GM18498 (cell line): Measurements from ENCODE around the gene MRPL1.

Source experiments
- ATAC-seq: cut with Tn5 transposase; IDR thresholded peaks from one replicate; pipeline ENCODE4 v1.9.1; 2021; ENCODE audit warnings: mild to moderate bottlenecking, moderate library complexity; ENCODE audit not compliant: unreplicated experiment

MRPL1 gene

GRCh38 chr4:77862478-77863216, at the start of gene MRPL1:
Gene MRPL1 (plus strand): TSS chr4:77862830. CDS start chr4:77862849, 19 bp downstream.
- peak; percentile 86 for ATAC-seq

GRCh38 chr4:77815636-77816035, 47.0 kb upstream of the MRPL1 start:
- ATAC-seq = no peak

DNA sequence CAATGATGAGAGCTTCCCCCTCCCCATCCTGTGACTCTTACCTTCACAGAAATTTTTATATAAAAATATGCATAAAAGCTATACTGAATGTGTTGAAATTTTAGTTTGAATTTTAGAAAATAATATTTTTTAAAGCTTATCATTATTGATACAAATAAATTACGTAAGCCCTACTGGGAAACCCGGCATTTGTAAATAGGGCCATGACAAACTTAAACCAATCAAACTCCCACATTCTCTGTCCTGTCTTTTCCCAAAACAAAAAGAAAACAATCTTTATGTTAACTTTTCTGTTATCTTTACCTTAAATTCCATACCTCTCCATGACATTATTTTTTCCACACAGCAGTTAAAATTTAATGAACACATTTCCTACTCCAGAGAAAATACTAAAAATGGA, 46.1 kb upstream of the MRPL1 start:
- ATAC-seq = no peak

DNA sequence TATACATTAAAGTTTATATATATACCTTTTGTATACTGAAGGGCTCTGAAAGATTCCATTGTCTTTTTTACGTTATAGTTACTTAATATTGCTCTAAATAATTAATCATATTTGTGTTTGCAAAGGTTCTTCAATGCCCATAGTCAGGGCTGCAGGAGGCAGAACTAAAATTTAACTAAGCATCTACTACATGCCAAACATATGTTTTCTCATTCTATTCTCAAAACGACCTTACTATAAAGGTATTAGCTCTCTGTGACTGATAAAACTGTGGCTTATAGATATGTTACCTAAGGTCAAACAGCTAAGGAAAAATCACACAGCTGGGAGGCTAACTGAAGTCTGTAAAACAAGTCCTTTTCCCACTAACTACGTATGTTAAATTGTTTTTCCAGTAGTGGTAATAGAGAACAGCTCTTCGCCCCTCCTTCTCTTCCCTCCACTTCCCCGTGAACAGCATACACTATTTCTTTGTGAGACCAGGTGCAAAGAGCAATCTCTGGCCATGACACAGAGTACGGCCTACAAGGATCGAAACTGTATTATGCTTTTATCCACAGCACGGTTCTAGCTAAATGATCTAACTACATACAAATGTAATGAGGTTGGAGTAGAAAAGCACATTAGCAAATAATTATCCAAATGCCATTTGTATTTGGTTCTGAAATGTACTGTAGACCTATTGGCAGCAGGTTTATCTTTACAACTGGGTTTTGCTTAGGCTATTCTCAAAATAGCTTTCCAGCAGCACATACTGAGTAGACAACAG, 45.1 kb upstream of the MRPL1 start:
- ATAC-seq = no peak

GRCh38 chr4:77818073-77818601, 44.5 kb upstream of the MRPL1 start:
- peak; percentile 21 for ATAC-seq

DNA sequence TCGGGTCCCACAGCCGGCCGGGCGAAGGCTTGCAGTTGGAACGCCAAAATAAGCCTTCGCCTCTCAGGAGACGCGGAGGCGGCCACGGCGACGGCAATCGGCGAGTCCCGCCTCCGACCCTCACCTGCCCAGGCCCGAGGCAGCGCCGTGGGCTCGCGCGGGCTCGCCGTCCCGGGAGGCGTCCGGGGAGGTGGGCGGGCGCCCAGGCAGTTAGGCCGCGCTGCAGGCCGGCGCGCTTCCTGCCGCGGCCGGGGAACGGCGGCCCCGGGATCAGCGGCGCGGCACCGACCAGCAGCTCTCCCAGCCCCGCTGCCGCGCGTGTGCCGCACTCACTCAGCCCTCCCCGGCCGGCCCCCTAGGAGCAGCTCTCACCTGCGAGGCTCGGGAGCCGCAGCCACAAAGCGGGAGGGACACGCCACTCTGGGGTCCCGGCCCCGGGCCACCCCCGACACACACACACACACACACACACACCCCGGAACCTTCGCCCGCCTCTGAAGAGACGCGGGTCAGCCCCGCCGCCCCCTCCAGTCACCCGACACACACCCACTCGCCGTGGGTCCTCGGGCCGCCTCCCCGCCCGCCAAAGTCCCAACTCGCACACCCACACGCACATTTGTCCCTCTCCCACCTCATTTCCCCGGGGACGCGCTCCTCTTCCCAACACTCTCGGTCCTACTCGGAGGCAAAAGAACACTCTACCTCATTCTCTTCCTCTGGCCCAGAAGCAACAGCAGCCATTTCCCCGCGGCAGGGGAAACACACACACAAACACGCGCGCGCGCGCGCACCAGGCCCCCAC, 43.8 kb upstream of the MRPL1 start, which contains the start of gene CNOT6L:
TSS of gene CNOT6L (minus strand) at position 767 of the 802 bp plus-strand sequence. CDS start at position 707, 60 bp downstream.
- peak; percentile 43 for ATAC-seq

DNA sequence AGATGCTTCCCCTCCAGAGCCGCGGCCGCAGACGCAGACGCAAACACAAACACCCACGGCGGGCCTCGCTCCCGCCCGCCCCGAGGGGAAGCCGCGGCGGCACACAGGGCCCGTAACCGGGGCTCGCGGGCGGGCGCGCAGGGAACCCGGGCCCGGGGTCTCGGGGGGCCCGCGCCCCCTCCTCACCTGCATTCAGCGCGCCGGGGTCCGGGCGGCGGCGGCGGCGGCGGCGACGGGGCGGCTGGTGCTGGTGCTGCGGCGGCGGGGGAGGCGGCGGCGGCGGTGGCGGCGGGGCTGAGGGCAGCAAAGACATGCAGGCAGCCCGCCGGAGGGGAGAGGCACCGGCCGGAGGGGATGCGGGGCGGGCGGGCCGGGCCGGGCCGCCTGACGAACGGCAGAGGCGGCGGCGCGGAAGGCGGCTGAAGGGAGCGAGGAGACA, 43.2 kb upstream of the MRPL1 start:
- ATAC-seq = peak; percentile 29

DNA sequence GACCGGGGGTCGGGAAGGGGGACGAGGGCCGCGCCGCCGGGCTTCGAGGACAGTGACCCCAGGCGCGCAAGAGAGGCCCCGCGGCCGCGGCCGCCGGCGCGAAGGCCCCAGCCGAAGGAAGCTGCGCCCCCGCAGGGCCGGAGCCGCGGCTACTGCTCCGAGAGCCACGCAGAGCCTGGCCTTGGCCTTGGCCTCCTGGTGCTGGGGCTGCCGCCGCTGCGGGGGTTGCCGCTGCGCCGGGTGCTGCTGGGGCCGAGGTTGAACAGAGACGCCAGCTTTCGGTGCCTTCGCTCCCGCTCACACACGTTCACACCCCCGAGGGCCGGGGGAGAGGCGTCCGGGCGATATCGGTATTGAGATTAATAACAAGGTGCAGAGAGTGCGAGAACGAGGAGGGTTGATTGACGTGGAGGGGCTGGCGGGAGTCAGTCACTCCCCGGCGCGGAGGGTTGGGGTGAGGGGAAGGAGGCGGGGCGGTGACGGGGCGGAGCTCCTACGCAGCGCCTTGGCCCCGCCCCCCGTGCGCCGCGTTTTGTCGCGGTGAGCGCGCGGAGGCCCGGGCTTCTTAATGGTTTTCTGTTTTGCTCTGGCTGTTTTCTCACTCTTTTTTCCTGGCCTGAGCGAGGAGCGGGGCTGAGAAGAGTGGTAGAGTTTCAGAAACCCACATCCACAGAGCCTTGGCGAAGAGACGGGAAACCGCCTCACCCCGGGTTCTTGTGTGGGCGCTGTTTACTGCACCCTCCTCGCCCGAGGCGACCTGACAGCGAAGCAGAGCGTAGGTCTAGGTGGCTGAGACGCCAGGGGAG, 42.6 kb upstream of the MRPL1 start:
- peak; percentile 85 for ATAC-seq

DNA sequence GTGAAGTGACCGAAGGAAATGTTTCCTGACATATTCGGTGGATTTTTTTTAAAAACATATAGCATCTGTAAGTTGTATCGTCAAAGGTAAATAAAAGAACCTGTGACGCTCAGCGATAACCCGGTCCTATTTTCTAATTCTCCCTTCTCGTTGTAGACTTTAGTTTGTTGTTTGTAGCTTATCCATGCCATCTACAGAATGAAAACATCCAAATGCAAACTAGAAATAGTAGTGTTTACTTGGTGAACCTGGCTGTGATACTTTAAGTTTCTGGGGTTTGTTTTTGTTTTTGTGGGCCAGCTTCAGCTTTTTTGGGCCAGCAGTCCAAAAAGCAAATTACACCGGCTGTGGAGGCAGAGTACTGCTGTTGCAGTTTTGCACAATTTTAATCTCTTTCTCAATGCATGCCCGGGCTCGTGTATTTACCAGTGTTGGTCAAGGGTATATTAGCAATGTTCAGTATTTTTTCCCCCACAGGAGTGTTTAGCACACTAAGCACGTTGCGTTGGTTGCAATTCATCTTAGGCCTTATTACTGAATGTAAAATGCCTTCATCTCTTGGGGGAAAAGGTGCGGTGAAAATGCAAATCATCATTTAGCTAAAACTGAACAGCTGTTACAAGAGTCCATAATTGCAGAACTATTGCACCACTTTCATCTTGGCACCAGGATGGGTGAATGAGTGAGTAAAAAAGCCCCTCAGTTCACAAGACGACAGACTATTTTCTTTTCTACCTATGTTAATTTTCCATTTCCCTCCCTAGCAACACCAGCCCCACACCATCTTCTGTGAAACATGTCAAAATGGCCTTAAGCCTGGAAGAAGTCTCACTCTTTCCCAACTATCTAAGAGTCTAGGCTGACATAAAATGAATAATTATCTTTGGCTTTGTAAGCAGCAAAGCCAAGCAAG, 41.7 kb upstream of the MRPL1 start:
- ATAC-seq = no peak

DNA sequence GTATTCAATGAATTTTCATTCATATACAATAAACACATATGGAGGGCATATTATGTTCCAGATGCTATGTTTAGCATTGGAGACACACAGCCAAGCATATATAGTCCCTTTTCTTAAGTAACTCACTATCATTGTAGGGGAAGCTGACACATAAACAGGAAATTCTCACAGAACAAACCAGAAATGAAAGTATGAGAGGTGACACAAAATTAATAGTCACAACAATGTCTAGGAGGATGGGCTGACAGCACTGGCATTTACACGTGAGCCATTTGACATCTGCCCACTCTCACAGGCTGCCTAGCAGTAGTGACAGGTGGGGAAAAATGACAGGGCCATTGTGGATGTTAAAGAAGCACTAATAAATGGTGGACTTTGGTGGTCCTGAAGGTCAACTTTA, 40.9 kb upstream of the MRPL1 start:
- no peak for ATAC-seq

DNA sequence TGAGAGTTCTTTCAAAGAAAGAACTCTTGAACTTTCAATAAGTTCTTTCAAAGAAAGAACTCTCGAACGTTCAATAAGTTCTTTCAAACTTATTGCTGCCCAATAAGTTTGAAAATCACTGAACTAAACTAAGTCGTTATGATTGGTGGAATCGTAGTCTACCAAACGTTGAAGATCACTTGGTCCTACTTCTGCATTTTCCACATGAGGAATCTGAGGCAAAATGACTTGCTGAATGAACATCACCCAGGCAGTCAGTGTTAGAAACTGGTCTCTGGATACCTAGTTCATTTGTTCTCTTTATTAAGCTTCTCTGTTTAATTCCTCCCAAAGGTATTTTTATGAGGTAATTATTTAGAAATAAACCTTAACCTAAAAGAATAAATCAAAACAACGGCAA, 36.4 kb upstream of the MRPL1 start:
- no peak for ATAC-seq

- peak; percentile 81 for ATAC-seq
These were observed 35.3 kb upstream of the MRPL1 start for GRCh38 chr4:77827343-77827742.

DNA sequence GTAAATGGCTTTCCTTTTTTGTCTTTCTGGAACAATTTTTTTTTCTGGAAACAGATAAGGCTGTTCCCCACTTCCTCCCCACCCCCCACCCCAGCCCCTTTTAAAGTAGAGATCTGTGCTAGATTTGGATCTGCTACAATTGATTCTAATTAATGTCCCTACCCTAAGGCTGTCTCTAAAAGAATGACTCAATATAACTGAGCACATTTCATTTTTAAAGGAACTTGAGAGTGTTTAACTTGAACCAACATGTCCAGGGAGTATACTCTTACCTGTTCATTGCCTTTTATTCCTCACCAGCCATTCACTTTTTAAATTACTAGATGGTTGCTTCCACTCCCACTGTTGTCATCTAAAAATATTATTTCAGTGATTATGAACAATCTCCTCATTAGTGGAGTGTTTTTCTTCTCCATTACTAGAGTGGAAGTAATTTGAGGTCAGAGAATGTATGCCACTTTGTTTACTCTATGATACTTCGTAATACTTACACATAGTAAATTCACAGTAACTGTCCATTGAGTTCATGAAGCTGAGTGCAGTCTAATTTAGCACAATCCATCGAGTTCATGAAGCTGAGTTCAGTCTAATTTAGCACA, 29.4 kb upstream of the MRPL1 start:
- no peak for ATAC-seq

DNA sequence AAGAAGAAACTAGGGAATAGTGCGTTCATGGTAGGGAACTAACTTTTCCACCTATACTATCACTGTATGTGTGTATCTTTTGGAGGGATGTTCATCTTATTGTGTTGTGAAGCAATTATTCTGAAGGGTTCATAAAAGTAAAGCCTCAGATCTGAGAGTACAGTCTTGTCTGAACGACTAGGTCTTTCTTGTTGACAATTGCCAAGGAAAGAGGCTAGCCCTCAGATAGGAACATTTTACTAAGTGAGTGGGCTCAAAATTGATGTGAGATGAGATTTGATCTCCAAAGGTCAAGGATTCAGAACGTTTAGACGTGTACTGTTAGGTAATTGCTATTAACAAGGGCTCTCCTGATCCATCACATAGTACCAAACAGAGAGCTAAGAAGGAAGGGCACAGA, 28.2 kb upstream of the MRPL1 start:
- no peak for ATAC-seq

DNA sequence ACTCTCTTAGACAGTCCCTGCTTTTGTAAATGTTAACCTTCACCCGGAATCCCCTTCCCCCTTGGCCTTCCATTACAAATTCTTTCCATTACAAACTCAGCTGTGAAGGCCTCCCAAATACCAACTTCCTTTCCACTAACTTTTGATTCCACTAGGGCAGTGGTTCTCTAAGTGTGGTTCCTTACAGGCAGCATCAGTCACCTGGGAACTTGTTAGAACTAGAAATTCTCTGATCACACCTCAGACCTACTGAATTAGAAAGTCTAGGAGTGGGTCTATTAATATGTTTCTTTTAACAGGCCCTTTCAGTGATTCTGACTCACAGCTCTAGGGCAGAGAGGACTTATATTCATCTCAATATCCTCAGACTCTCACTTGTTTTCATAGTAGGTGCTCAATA, 19.0 kb upstream of the MRPL1 start:
- no peak for ATAC-seq

GRCh38 chr4:77844363-77844762, 18.3 kb upstream of the MRPL1 start:
- no peak for ATAC-seq

DNA sequence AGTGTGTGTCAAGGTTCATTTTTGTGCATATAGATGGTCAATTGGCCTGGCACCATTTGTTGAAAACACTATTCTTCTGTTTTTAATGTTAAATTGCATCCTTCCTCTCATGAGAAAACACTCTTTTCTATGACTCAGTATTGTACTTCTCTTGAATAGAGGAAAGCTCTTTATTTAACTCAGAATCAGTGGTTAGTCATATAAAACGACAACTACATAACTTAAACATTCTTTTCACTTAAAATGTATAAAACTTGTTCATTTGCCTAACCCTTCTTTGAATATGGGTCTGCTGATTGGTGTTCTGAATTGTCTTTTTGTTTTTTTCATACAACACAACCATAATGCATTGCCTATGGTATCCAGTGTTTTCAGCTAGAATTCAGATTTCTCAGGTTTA, 17.2 kb upstream of the MRPL1 start:
- ATAC-seq = no peak

DNA sequence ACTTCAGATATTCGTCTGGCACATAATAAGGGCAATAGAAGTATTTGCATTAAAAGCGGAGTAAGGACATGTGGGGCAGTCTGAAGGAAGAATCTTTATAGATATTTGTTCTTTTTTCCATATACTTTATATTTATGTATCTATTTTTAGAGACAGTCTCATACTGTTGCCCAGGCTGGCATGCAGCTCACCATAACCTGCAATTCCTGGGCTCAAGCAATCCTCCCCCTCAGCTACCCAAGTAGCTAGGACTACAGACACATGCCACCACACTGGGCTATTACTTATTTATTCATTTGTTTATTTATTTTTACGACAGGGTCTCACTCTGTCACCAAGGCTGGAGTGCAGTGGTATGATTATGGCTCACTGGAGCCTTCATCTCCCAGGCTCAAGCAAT, 16.7 kb upstream of the MRPL1 start:
- no peak for ATAC-seq

GRCh38 chr4:77848508-77848907, 14.1 kb upstream of the MRPL1 start:
- ATAC-seq = no peak
